HL-60 (cell line): ENCODE measurements around the gene PAMR1.

ENCODE experiments used
- CTCF ChIP-seq: IDR thresholded peaks from one replicate; pipeline ENCODE4 v1.5.1; 2011; ENCODE audit warnings: low read length, control low read depth, inconsistent platforms; ENCODE audit not compliant: insufficient read depth
- GABPA ChIP-seq: IDR thresholded peaks from 2 replicates; pipeline ENCODE4 v1.6.1; 2012; ENCODE audit warnings: low read depth
- POLR2AphosphoS5 ChIP-seq: IDR thresholded peaks from 2 replicates; pipeline ENCODE4 v1.6.1; 2012; ENCODE audit warnings: low read depth
- REST ChIP-seq: IDR thresholded peaks from 2 replicates; pipeline ENCODE4 v1.6.1; 2012; ENCODE audit warnings: low read depth; ENCODE audit not compliant: insufficient replicate concordance

- TF ChIP-seq POLR2AphosphoS5, result no peak
- TF ChIP-seq CTCF, result no peak
- TF ChIP-seq GABPA, result no peak
- no peak for TF ChIP-seq REST
Observed at GRCh38 chr11:35418282-35419183, 106.9 kb downstream of the PAMR1 start.
